IMR-90 (cell line): ENCODE measurements around the gene GRAMD1A.

Experiments
- BHLHE40 ChIP-seq: fragments of 150-350 bp; IDR thresholded peaks from 2 replicates; pipeline ENCODE4 v1.6.1; 2016; ENCODE audit warnings: mild to moderate bottlenecking, low read depth, low read length
- CHD1 ChIP-seq: IDR thresholded peaks from 2 replicates; pipeline ENCODE4 v1.6.1; 2012; ENCODE audit warnings: low read depth, low read length, improper control_type of control experiment
- CTCF ChIP-seq: conservative IDR thresholded peaks from 2 replicates; pipeline ENCODE4 v1.5.1; 2012; ENCODE audit warnings: mild to moderate bottlenecking, low read depth, low read length, improper control_type of control experiment
- FOS ChIP-seq: fragments of 150-350 bp; IDR thresholded peaks from 2 replicates; pipeline ENCODE4 v1.6.1; 2016; ENCODE audit warnings: low read depth, low read length
- POLR2A ChIP-seq: IDR thresholded peaks from 2 replicates; pipeline ENCODE4 v1.6.1; 2012; ENCODE audit warnings: mild to moderate bottlenecking, low read depth, low read length
- RAD21 ChIP-seq: IDR thresholded peaks from 2 replicates; pipeline ENCODE4 v1.6.1; 2012; ENCODE audit warnings: low read length, improper control_type of control experiment

GRCh38 chr19:35075202-35076025, 75.3 kb downstream of the GRAMD1A start:
- TF ChIP-seq POLR2A (no peak), CTCF (no peak), RAD21 (no peak), FOS (no peak), CHD1 (no peak), BHLHE40 (no peak)
